ENCODE data around the gene BANF1.

DNA sequence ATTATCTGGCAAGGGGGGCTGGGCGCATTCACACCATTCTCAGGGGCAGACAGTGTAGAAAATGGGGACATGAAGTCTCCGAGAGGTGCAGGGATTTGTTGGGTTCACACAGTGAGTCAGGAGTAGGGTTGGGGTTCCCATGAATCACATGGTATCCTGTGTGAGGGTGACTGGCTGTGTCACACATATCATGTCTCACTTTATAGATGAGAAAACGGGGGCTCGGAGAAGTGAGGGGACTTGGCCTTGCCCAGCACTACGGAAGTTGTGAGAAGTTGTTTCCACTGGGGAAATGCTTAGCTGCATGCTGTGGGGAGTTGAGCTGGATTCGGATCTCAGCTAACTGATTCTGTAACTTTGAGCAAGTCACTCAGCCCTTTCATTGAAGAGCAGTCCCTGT lies 42.5 kb downstream of the BANF1 start:
- TF ChIP-seq, protein P1, sequence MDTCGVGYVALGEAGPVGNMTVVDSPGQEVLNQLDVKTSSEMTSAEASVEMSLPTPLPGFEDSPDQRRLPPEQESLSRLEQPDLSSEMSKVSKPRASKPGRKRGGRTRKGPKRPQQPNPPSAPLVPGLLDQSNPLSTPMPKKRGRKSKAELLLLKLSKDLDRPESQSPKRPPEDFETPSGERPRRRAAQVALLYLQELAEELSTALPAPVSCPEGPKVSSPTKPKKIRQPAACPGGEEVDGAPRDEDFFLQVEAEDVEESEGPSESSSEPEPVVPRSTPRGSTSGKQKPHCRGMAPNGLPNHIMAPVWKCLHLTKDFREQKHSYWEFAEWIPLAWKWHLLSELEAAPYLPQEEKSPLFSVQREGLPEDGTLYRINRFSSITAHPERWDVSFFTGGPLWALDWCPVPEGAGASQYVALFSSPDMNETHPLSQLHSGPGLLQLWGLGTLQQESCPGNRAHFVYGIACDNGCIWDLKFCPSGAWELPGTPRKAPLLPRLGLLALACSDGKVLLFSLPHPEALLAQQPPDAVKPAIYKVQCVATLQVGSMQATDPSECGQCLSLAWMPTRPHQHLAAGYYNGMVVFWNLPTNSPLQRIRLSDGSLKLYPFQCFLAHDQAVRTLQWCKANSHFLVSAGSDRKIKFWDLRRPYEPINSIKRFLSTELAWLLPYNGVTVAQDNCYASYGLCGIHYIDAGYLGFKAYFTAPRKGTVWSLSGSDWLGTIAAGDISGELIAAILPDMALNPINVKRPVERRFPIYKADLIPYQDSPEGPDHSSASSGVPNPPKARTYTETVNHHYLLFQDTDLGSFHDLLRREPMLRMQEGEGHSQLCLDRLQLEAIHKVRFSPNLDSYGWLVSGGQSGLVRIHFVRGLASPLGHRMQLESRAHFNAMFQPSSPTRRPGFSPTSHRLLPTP (IDR thresholded peaks at IDR 0.05; ENCODE audit: borderline replicate concordance, extremely low read depth, insufficient read length), result no peak
- no peak for TF ChIP-seq BHLHE40 (IDR thresholded peaks at IDR 0.05; ENCODE audit: low read length)
- TF ChIP-seq, protein P2, sequence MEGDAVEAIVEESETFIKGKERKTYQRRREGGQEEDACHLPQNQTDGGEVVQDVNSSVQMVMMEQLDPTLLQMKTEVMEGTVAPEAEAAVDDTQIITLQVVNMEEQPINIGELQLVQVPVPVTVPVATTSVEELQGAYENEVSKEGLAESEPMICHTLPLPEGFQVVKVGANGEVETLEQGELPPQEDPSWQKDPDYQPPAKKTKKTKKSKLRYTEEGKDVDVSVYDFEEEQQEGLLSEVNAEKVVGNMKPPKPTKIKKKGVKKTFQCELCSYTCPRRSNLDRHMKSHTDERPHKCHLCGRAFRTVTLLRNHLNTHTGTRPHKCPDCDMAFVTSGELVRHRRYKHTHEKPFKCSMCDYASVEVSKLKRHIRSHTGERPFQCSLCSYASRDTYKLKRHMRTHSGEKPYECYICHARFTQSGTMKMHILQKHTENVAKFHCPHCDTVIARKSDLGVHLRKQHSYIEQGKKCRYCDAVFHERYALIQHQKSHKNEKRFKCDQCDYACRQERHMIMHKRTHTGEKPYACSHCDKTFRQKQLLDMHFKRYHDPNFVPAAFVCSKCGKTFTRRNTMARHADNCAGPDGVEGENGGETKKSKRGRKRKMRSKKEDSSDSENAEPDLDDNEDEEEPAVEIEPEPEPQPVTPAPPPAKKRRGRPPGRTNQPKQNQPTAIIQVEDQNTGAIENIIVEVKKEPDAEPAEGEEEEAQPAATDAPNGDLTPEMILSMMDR (IDR thresholded peaks at IDR 0.05 in 2 of 3, conservative IDR thresholded peaks at IDR 0.05 in 1 of 3; ENCODE audit: insufficient read depth in 2 of 3, low read depth in 1 of 3, low read length in 3 of 3), result no peak
- no peak for TF ChIP-seq MYC (IDR thresholded peaks at IDR 0.05; ENCODE audit: low read depth, low read length)
- TF ChIP-seq MYC (CRISPR knock-in tag; IDR thresholded peaks at IDR 0.05; ENCODE audit: borderline replicate concordance, low read depth), result no peak
- TF ChIP-seq SRSF7 (optimal IDR thresholded peaks at IDR 0.05; ENCODE audit: low read depth, low read length), result no peak
- TF ChIP-seq TEAD4 (IDR thresholded peaks at IDR 0.05; ENCODE audit: low read length), result no peak
- TF ChIP-seq TEAD4 (CRISPR knock-in tag; IDR thresholded peaks at IDR 0.05; ENCODE audit: borderline replicate concordance), result no peak
